22Rv1 (cell line): ENCODE measurements around the gene NME7.

ENCODE experiments used
- CTCF ChIP-seq: fragments of 450-650 bp; IDR thresholded peaks from 2 replicates; pipeline ENCODE4 v1.5.1; 2017; ENCODE audit warnings: mild to moderate bottlenecking
- ZFX ChIP-seq: fragments of 450-650 bp; IDR thresholded peaks from 2 replicates; pipeline ENCODE4 v1.6.1; 2017; ENCODE audit warnings: antibody characterized with exemption, borderline replicate concordance

- TF ChIP-seq CTCF (no peak), ZFX (no peak)
Measured at GRCh38 chr1:169124459-169124858, 243.1 kb downstream of the NME7 start.
